ENCODE results near the gene ASB7. TPM values are rescaled to one million over a fixed set of nuclear protein-coding genes. Genes with fewer than 3 reads are reported as not detected.
A peak's percentile ranks its signal among the peaks of the same experiment; 100 is the strongest.

Gene ASB7
- polyA plus RNA-seq, 4 donors = 4.2 to 11.1 (median 5.0) TPM

- Histone ChIP-seq H3K27ac (ENCODE audit: low read depth in 1 of 3, low read length in 2 of 3) (peak overlapping the region in 1 of 3 donors; percentile 23), H3K9me3 (ENCODE audit: control insufficient read depth in 2 of 2, insufficient read depth in 1 of 2, low read depth in 1 of 2, low read length in 1 of 2) (no peaks in the 10 kb centered on the region), H3K36me3 (ENCODE audit: control insufficient read depth in 3 of 3, insufficient read depth in 2 of 3, low read depth in 1 of 3, low read length in 3 of 3) (no peaks in the 10 kb centered on the region), H3K4me1 (ENCODE audit: control insufficient read depth in 3 of 3, insufficient read depth in 2 of 3, low read depth in 1 of 3, low read length in 2 of 3) (no peaks in the 10 kb centered on the region), H3K27me3 (ENCODE audit: control insufficient read depth in 3 of 3, insufficient read depth in 3 of 3, low read length in 3 of 3) (peaks cover 0 to 5% (median 0%) of the 10 kb centered on the region in 3 donors), H3K4me3 (ENCODE audit: low read depth in 1 of 3, low read length in 3 of 3) (no peak overlapping the region)
- FAIRE-seq (no peak), DNase-seq (no peak)
- WGBS, 3 donors = 51 to 58% (median 58%) methylated on average over 13 of the region's 13 CpGs
Observed at GRCh38 chr15:100663086-100663914, 60.9 kb downstream of the ASB7 start.

GRCh38 chr15:100663915-100664281 is 61.5 kb downstream of the ASB7 start:
- 59 to 75% (median 73%) methylated on average over 11 of the region's 11 CpGs for WGBS, 3 donors
- Histone ChIP-seq H3K27me3 (ENCODE audit: control insufficient read depth in 3 of 3, insufficient read depth in 3 of 3, low read length in 3 of 3) (peaks cover 0 to 5% (median 0%) of the 10 kb centered on the region in 3 donors), H3K9me3 (ENCODE audit: control insufficient read depth in 2 of 2, insufficient read depth in 1 of 2, low read depth in 1 of 2, low read length in 1 of 2) (no peaks in the 10 kb centered on the region), H3K4me3 (ENCODE audit: low read depth in 1 of 3, low read length in 3 of 3) (no peak overlapping the region), H3K36me3 (ENCODE audit: control insufficient read depth in 3 of 3, insufficient read depth in 2 of 3, low read depth in 1 of 3, low read length in 3 of 3) (no peaks in the 10 kb centered on the region), H3K4me1 (ENCODE audit: control insufficient read depth in 3 of 3, insufficient read depth in 2 of 3, low read depth in 1 of 3, low read length in 2 of 3) (peaks cover 0 to 3% (median 0%) of the 10 kb centered on the region in 3 donors), H3K27ac (ENCODE audit: low read depth in 1 of 3, low read length in 2 of 3) (no peak overlapping the region)
- DNase-seq = no peak
- FAIRE-seq = no peak

GRCh38 chr15:100665570-100665969 is 63.2 kb downstream of the ASB7 start:
- H3K9me3 ChIP-seq (ENCODE audit: control insufficient read depth in 2 of 2, insufficient read depth in 1 of 2, low read depth in 1 of 2, low read length in 1 of 2) = no peaks in the 10 kb centered on the region
- H3K4me3 ChIP-seq (ENCODE audit: low read depth in 1 of 3, low read length in 3 of 3) = no peak overlapping the region
- FAIRE-seq = no peak
- no peaks in the 10 kb centered on the region for H3K36me3 ChIP-seq (ENCODE audit: control insufficient read depth in 3 of 3, insufficient read depth in 2 of 3, low read depth in 1 of 3, low read length in 3 of 3)
- H3K4me1 ChIP-seq (ENCODE audit: control insufficient read depth in 3 of 3, insufficient read depth in 2 of 3, low read depth in 1 of 3, low read length in 2 of 3) = peaks cover 0 to 3% (median 0%) of the 10 kb centered on the region in 3 donors
- no peak overlapping the region for H3K27ac ChIP-seq (ENCODE audit: low read depth in 1 of 3, low read length in 2 of 3)
- 48 to 58% (median 56%) methylated on average over 7 of the region's 7 CpGs for WGBS, 3 donors
- no peak for DNase-seq
- H3K27me3 ChIP-seq (ENCODE audit: control insufficient read depth in 3 of 3, insufficient read depth in 3 of 3, low read length in 3 of 3) = peaks cover 0 to 5% (median 0%) of the 10 kb centered on the region in 3 donors

GRCh38 chr15:100667405-100668347 is 65.3 kb downstream of the ASB7 start:
- Histone ChIP-seq H3K27me3 (ENCODE audit: control insufficient read depth in 3 of 3, insufficient read depth in 3 of 3, low read length in 3 of 3) (peaks cover 0 to 5% (median 0%) of the 10 kb centered on the region in 3 donors), H3K27ac (ENCODE audit: low read depth in 1 of 3, low read length in 2 of 3) (peak overlapping the region in 2 of 3 donors; percentile 61 to 68), H3K36me3 (ENCODE audit: control insufficient read depth in 3 of 3, insufficient read depth in 2 of 3, low read depth in 1 of 3, low read length in 3 of 3) (no peaks in the 10 kb centered on the region), H3K4me3 (ENCODE audit: low read depth in 1 of 3, low read length in 3 of 3) (no peak overlapping the region), H3K9me3 (ENCODE audit: control insufficient read depth in 2 of 2, insufficient read depth in 1 of 2, low read depth in 1 of 2, low read length in 1 of 2) (no peaks in the 10 kb centered on the region), H3K4me1 (ENCODE audit: control insufficient read depth in 3 of 3, insufficient read depth in 2 of 3, low read depth in 1 of 3, low read length in 2 of 3) (peaks cover 0 to 3% (median 0%) of the 10 kb centered on the region in 3 donors)
- no peak for FAIRE-seq
- DNase-seq = peak in 1 of 2 donors; percentile 59
- 67 to 83% (median 82%) methylated on average over 20 of the region's 20 CpGs for WGBS, 3 donors

- Histone ChIP-seq H3K27me3 (ENCODE audit: control insufficient read depth in 3 of 3, insufficient read depth in 3 of 3, low read length in 3 of 3) (no peaks in the 10 kb centered on the region), H3K27ac (ENCODE audit: low read depth in 1 of 3, low read length in 2 of 3) (peak overlapping the region in 2 of 3 donors; percentile 61 to 68), H3K9me3 (ENCODE audit: control insufficient read depth in 2 of 2, insufficient read depth in 1 of 2, low read depth in 1 of 2, low read length in 1 of 2) (no peaks in the 10 kb centered on the region), H3K4me1 (ENCODE audit: control insufficient read depth in 3 of 3, insufficient read depth in 2 of 3, low read depth in 1 of 3, low read length in 2 of 3) (peaks cover 0 to 3% (median 0%) of the 10 kb centered on the region in 3 donors), H3K4me3 (ENCODE audit: low read depth in 1 of 3, low read length in 3 of 3) (no peak overlapping the region), H3K36me3 (ENCODE audit: control insufficient read depth in 3 of 3, insufficient read depth in 2 of 3, low read depth in 1 of 3, low read length in 3 of 3) (no peaks in the 10 kb centered on the region)
- DNase-seq (peak in 1 of 2 donors; percentile 10), FAIRE-seq (no peak)
- WGBS, 3 donors = 64 to 78% (median 68%) methylated on average over 7 of the region's 7 CpGs
Observed at GRCh38 chr15:100668348-100668745, 66.0 kb downstream of the ASB7 start.

GRCh38 chr15:100669260-100669659 is 66.9 kb downstream of the ASB7 start:
- Histone ChIP-seq H3K9me3 (ENCODE audit: control insufficient read depth in 2 of 2, insufficient read depth in 1 of 2, low read depth in 1 of 2, low read length in 1 of 2) (no peaks in the 10 kb centered on the region), H3K36me3 (ENCODE audit: control insufficient read depth in 3 of 3, insufficient read depth in 2 of 3, low read depth in 1 of 3, low read length in 3 of 3) (no peaks in the 10 kb centered on the region), H3K27ac (ENCODE audit: low read depth in 1 of 3, low read length in 2 of 3) (no peak overlapping the region), H3K4me1 (ENCODE audit: control insufficient read depth in 3 of 3, insufficient read depth in 2 of 3, low read depth in 1 of 3, low read length in 2 of 3) (peaks cover 0 to 3% (median 0%) of the 10 kb centered on the region in 3 donors), H3K4me3 (ENCODE audit: low read depth in 1 of 3, low read length in 3 of 3) (no peak overlapping the region), H3K27me3 (ENCODE audit: control insufficient read depth in 3 of 3, insufficient read depth in 3 of 3, low read length in 3 of 3) (no peaks in the 10 kb centered on the region)
- 80 to 83% (median 82%) methylated on average over 15 of the region's 15 CpGs for WGBS, 3 donors
- DNase-seq (no peak), FAIRE-seq (no peak)

- Histone ChIP-seq H3K4me3 (ENCODE audit: low read depth in 1 of 3, low read length in 3 of 3) (no peak overlapping the region), H3K36me3 (ENCODE audit: control insufficient read depth in 3 of 3, insufficient read depth in 2 of 3, low read depth in 1 of 3, low read length in 3 of 3) (no peaks in the 10 kb centered on the region), H3K27ac (ENCODE audit: low read depth in 1 of 3, low read length in 2 of 3) (no peak overlapping the region), H3K27me3 (ENCODE audit: control insufficient read depth in 3 of 3, insufficient read depth in 3 of 3, low read length in 3 of 3) (no peaks in the 10 kb centered on the region), H3K4me1 (ENCODE audit: control insufficient read depth in 3 of 3, insufficient read depth in 2 of 3, low read depth in 1 of 3, low read length in 2 of 3) (peaks cover 0 to 3% (median 0%) of the 10 kb centered on the region in 3 donors), H3K9me3 (ENCODE audit: control insufficient read depth in 2 of 2, insufficient read depth in 1 of 2, low read depth in 1 of 2, low read length in 1 of 2) (no peaks in the 10 kb centered on the region)
- FAIRE-seq = no peak
- no peak for DNase-seq
- 69 to 75% (median 74%) methylated on average over 8 of the region's 8 CpGs for WGBS, 3 donors
Observed at GRCh38 chr15:100670505-100671021, 68.2 kb downstream of the ASB7 start.

- Histone ChIP-seq H3K4me3 (ENCODE audit: low read depth in 1 of 3, low read length in 3 of 3) (no peak overlapping the region), H3K27me3 (ENCODE audit: control insufficient read depth in 3 of 3, insufficient read depth in 3 of 3, low read length in 3 of 3) (no peaks in the 10 kb centered on the region), H3K27ac (ENCODE audit: low read depth in 1 of 3, low read length in 2 of 3) (no peak overlapping the region), H3K4me1 (ENCODE audit: control insufficient read depth in 3 of 3, insufficient read depth in 2 of 3, low read depth in 1 of 3, low read length in 2 of 3) (peaks cover 0 to 3% (median 0%) of the 10 kb centered on the region in 3 donors), H3K9me3 (ENCODE audit: control insufficient read depth in 2 of 2, insufficient read depth in 1 of 2, low read depth in 1 of 2, low read length in 1 of 2) (no peaks in the 10 kb centered on the region), H3K36me3 (ENCODE audit: control insufficient read depth in 3 of 3, insufficient read depth in 2 of 3, low read depth in 1 of 3, low read length in 3 of 3) (no peaks in the 10 kb centered on the region)
- DNase-seq (no peak), FAIRE-seq (no peak)
- 86 to 89% (median 88%) methylated on average over 15 of the region's 15 CpGs for WGBS, 3 donors
Observed at GRCh38 chr15:100671124-100671680, 68.8 kb downstream of the ASB7 start.

Data from small intestine (tissue), 7 donors.